Stimulated activated CD4-positive, alpha-beta T cell treated with anti-CD3 and anti-CD28 coated beads, Interleukin-12 subunit alpha, Interleukin-12 subunit beta, amount 100 ng/mL, for 24 hours (primary cell): ENCODE measurements around the gene SPATA18.

Experiments
- DNase-seq, 2 experiments: peaks; one replicate each; pipeline ENCODE4 v3.0.0-alpha.2; 2020; ENCODE audit warnings: low read depth in 2 of 2

The SPATA18 gene

GRCh38 chr4:52051213-52051614 lies at the start of gene SPATA18:
Gene SPATA18 (plus strand): TSS chr4:52051304. CDS start chr4:52051705, 401 bp downstream.
- no peak for DNase-seq

- no peak for DNase-seq
These were observed 49.5 kb upstream of the SPATA18 start for GRCh38 chr4:52001616-52002015.

- DNase-seq, result no peak
These were observed 46.7 kb upstream of the SPATA18 start for GRCh38 chr4:52004414-52004813.

- DNase-seq, result no peak
These were observed 45.4 kb upstream of the SPATA18 start for GRCh38 chr4:52005604-52006273.

- no peak for DNase-seq
These were observed 44.2 kb upstream of the SPATA18 start for GRCh38 chr4:52006887-52007286.

GRCh38 chr4:52010986-52011385 lies 40.1 kb upstream of the SPATA18 start:
- DNase-seq, result no peak

GRCh38 chr4:52012651-52013050 lies 38.5 kb upstream of the SPATA18 start:
- no peak for DNase-seq

GRCh38 chr4:52014903-52015302 lies 36.2 kb upstream of the SPATA18 start:
- no peak for DNase-seq

GRCh38 chr4:52015366-52015765 lies 35.7 kb upstream of the SPATA18 start:
- DNase-seq, result no peak

GRCh38 chr4:52016981-52017380 lies 34.1 kb upstream of the SPATA18 start:
- no peak for DNase-seq

GRCh38 chr4:52017814-52018213 lies 33.3 kb upstream of the SPATA18 start:
- DNase-seq, result no peak

- no peak for DNase-seq
These were observed 31.0 kb upstream of the SPATA18 start, which contains the start of gene LRRC66 for GRCh38 chr4:52019936-52020657. Gene LRRC66 (minus strand): TSS chr4:52020363. CDS start chr4:52017613, 2,750 bp downstream.

- no peak for DNase-seq
These were observed 22.1 kb upstream of the SPATA18 start for GRCh38 chr4:52028970-52029369.

- no peak for DNase-seq
These were observed 19.1 kb upstream of the SPATA18 start for GRCh38 chr4:52032005-52032404.

GRCh38 chr4:52035190-52035589 lies 15.9 kb upstream of the SPATA18 start:
- no peak for DNase-seq

GRCh38 chr4:52036886-52037530 lies 14.1 kb upstream of the SPATA18 start:
- no peak for DNase-seq

GRCh38 chr4:52037689-52038102 lies 13.4 kb upstream of the SPATA18 start:
- no peak for DNase-seq

- peak; percentile 54 to 65 for DNase-seq
These were observed 12.8 kb upstream of the SPATA18 start, which contains the start of gene SGCB for GRCh38 chr4:52038103-52038912. Gene SGCB (minus strand): TSS chr4:52038299. CDS start chr4:52038259, 40 bp downstream.

- DNase-seq, result no peak
These were observed 6.1 kb upstream of the SPATA18 start for GRCh38 chr4:52045028-52045427.

GRCh38 chr4:52049266-52049665 lies 1.8 kb upstream of the SPATA18 start:
- no peak for DNase-seq

GRCh38 chr4:52051615-52052474 lies 741 bp downstream of the SPATA18 start:
- DNase-seq, result no peak
